Measurements from ENCODE around the gene SOX6. TPM values are rescaled to one million over a fixed set of nuclear protein-coding genes. Genes with fewer than 3 reads are reported as not detected.
A peak's percentile ranks its signal among the peaks of the same experiment; 100 is the strongest.
"Not testable (repeated sequence)": the region's sequence is repeated elsewhere in the genome, so short reads cannot be mapped to it uniquely, and the experiment has no call there.

SOX6 gene
- total RNA-seq, 1 experiment from 2014 or later: not detected

DNA sequence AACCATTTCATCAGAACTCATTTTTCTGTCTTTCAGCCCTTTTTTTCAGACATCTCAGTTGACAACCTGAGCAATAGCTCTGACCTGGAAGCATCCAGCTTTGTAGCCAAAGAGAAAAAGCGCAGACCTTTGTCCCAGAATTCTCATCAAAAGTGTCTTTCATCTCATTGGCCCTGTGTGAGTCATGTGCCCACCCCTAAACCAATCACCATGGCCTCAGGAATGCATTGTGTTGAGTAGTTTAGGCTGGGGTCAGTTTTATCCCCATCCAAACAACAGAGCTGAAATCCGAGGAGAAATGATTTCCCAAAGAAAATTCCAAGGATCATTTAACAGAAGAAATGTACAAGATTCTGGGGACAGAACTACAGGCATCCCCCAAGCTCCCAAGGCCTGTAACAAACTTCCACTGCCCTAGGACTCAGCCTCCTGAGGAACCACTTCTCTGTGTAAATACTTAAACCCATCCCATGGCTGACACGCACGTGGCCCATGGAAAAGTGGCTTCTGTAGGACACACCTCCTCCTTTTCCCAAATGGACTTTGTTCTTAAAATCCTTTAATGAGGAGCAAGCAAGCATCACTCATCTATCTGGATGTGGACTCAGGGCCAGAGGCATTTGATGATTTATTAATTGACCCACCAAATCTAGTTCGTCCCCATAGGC, 429.0 kb downstream of the SOX6 start:
- no peaks in the 10 kb centered on the region for H3K36me3 ChIP-seq
- H3K9me3 ChIP-seq: peaks cover 2% of the 10 kb centered on the region; the same call in 1 of the 2 replicates
- no peaks in the 10 kb centered on the region for H3K27me3 ChIP-seq
- DNase-seq: no peak
- H3K4me3 ChIP-seq: no peak overlapping the region

- Histone ChIP-seq H3K27me3 (no peaks in the 10 kb centered on the region), H3K4me3 (no peak overlapping the region), H3K36me3 (no peaks in the 10 kb centered on the region), H3K9me3 (no peaks in the 10 kb centered on the region)
- peak; percentile 22 for DNase-seq
These were observed 430.3 kb downstream of the SOX6 start for GRCh38 chr11:15926071-15926470.

- no peaks in the 10 kb centered on the region for H3K27me3 ChIP-seq
- H3K4me3 ChIP-seq: no peak overlapping the region
- H3K36me3 ChIP-seq: no peaks in the 10 kb centered on the region
- no peak for DNase-seq
- H3K9me3 ChIP-seq: no peaks in the 10 kb centered on the region
These were observed 433.2 kb downstream of the SOX6 start for GRCh38 chr11:15923183-15923582.

- not testable (repeated sequence) for H3K4me3 ChIP-seq, H3K27me3 ChIP-seq, H3K9me3 ChIP-seq, DNase-seq, H3K36me3 ChIP-seq
These were observed 433.6 kb downstream of the SOX6 start for GRCh38 chr11:15922745-15923144.

GRCh38 chr11:15920856-15921629, 435.3 kb downstream of the SOX6 start:
- H3K36me3 ChIP-seq: no peaks in the 10 kb centered on the region
- no peaks in the 10 kb centered on the region for H3K27me3 ChIP-seq
- no peak overlapping the region for H3K4me3 ChIP-seq
- no peak for DNase-seq
- H3K9me3 ChIP-seq: no peaks in the 10 kb centered on the region

DNA sequence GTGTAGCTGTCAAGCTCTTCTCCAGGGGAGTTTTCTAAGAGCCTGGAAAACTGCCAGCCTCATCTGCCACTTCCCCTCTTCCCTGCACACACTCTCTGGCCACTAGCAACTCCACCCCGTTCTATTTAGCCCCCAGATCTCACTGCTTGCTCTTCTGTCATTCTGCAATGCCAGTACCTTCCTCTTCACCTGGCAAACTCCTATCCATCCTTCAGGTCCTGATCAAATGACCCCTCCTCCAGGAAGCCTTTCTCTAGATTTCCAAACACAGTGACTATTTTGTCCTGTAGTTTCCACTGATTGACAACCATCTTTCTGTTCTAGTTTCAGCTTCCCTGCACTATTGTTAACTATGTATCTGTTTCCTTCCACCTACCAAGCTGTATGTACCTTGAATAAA, 437.7 kb downstream of the SOX6 start:
- DNase-seq: no peak
- Histone ChIP-seq H3K9me3 (no peaks in the 10 kb centered on the region), H3K4me3 (no peak overlapping the region)

DNA sequence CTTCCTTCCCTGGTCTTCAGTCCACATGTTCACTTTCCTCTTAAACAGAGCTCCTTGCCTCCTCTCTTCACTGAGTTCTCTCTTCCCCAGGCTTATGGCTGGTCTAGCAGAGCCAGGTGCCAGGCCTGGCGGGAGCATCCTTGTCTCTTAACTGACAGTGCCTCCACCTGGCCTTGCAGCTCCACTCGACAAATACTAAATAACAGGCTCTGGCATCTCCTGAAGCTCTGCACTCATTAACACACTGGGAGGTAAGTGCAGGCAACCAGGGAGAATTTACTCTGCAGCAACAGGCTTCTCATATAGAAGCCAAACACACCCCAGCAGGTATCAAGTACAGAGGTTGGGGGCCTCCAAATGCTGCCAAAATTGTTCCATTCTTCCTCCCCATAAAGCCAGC, 438.1 kb downstream of the SOX6 start:
- Histone ChIP-seq H3K9me3 (no peaks in the 10 kb centered on the region), H3K27me3 (no peaks in the 10 kb centered on the region), H3K4me3 (no peak overlapping the region), H3K36me3 (no peaks in the 10 kb centered on the region)
- DNase-seq: no peak

More for the DNA sequence above, 437.7 kb downstream of the SOX6 start:
- Histone ChIP-seq H3K27me3 (no peaks in the 10 kb centered on the region), H3K36me3 (no peaks in the 10 kb centered on the region)
